A673 (cell line): ENCODE results near the gene IFNL2. TPM values are rescaled to one million over a fixed set of nuclear protein-coding genes. Genes with fewer than 3 reads are reported as not detected.
"Not testable (repeated sequence)": the region's sequence is repeated elsewhere in the genome, so short reads cannot be mapped to it uniquely, and the experiment has no call there.

Source experiments
- BruUV-seq: library from RNA; stranded (reverse); fragments of 400-500 nt; replicated peaks from 2 replicates; lab custom pipeline; 2021; lab: Mats Ljungman, UMichigan
- CTCF ChIA-PET: fragments of 300-600 bp; sonication (Branson Sonifier 250); formaldehyde crosslinking; loops from one replicate; lab custom pipeline; 2022; ENCODE audit warnings: antibody characterized with exemption; lab: Charles Lee
- POLR2A ChIA-PET: fragments of 300-600 bp; sonication (Branson Sonifier 250); formaldehyde crosslinking; loops from one replicate; lab custom pipeline; 2022; ENCODE audit warnings: antibody characterized with exemption; ENCODE audit not compliant: low non-redundant PET; lab: Charles Lee
- DNase-seq: peaks from one replicate; pipeline ENCODE4 v3.0.0-alpha.2; 2015; ENCODE audit warnings: low spot score
- H3K27ac ChIP-seq: fragments of 200-600 bp; sonication (generic); 2 replicates; pipeline ENCODE4 v1.5.1; 2016; ENCODE audit warnings: mixed run types, low read depth, mild to moderate bottlenecking, mixed read lengths, antibody characterized with exemption, low read length; ENCODE audit not compliant: poor library complexity, severe bottlenecking
- H3K27me3 ChIP-seq: fragments of 200-600 bp; sonication (generic); replicated peaks from 2 replicates; pipeline ENCODE4 v1.6.1; 2017; ENCODE audit warnings: mixed run types, low read depth, mild to moderate bottlenecking, mixed read lengths, antibody characterized with exemption, low read length; ENCODE audit not compliant: insufficient read depth, poor library complexity
- H3K36me3 ChIP-seq: fragments of 200-600 bp; sonication (generic); 2 replicates; pipeline ENCODE4 v1.6.1; 2016; ENCODE audit warnings: mixed run types, mild to moderate bottlenecking, mixed read lengths, antibody characterized with exemption, low read length; ENCODE audit not compliant: insufficient read depth, poor library complexity, severe bottlenecking
- H3K4me1 ChIP-seq: fragments of 200-600 bp; sonication (generic); 2 replicates; pipeline ENCODE4 v1.6.1; 2017; ENCODE audit warnings: mixed run types, mild to moderate bottlenecking, mixed read lengths, antibody characterized with exemption, low read length; ENCODE audit not compliant: insufficient read depth, poor library complexity, severe bottlenecking
- H3K4me3 ChIP-seq: fragments of 200-600 bp; sonication (generic); 2 replicates; pipeline ENCODE4 v1.5.1; 2016; ENCODE audit warnings: low read depth, mixed run types, mild to moderate bottlenecking, mixed read lengths, low read length; ENCODE audit not compliant: poor library complexity, severe bottlenecking
- H3K9me3 ChIP-seq: fragments of 200-600 bp; sonication (generic); 2 replicates; pipeline ENCODE4 v1.6.1; 2016; ENCODE audit warnings: mixed run types, low read depth, mild to moderate bottlenecking, mixed read lengths, antibody characterized with exemption, low read length; ENCODE audit not compliant: poor library complexity, severe bottlenecking
- EZH2 ChIP-seq: fragments of 200-600 bp; sonication (generic); IDR thresholded peaks from 2 replicates; pipeline ENCODE4 v1.6.1; 2017; ENCODE audit warnings: borderline replicate concordance, low read depth, mild to moderate bottlenecking, mixed read lengths, antibody characterized with exemption, low read length; ENCODE audit not compliant: poor library complexity, severe bottlenecking
- intact Hi-C: fragments of 100-400 bp; cut with micrococcal nuclease; formaldehyde crosslinking; loops from one replicate; pipeline ENCODE4 v1.10.0; 2022; ENCODE audit not compliant: unreplicated experiment
- total RNA-seq: library from RNA; stranded (reverse); gene quantifications from 2 replicates; pipeline ENCODE4 v1.2.3, GENCODE V29; 2021
- TF ChIP-seq, protein P1 (sequence below): fragments of 300-800, 200-600 bp; sonication (generic); conservative IDR thresholded peaks from 2 replicates; pipeline ENCODE4 v1.5.1; 2017; ENCODE audit warnings: low read depth, mild to moderate bottlenecking, antibody characterized with exemption, low read length, moderate library complexity, mixed read lengths

Gene IFNL2
- total RNA-seq, 1 experiment from 2014 or later = not detected

DNA sequence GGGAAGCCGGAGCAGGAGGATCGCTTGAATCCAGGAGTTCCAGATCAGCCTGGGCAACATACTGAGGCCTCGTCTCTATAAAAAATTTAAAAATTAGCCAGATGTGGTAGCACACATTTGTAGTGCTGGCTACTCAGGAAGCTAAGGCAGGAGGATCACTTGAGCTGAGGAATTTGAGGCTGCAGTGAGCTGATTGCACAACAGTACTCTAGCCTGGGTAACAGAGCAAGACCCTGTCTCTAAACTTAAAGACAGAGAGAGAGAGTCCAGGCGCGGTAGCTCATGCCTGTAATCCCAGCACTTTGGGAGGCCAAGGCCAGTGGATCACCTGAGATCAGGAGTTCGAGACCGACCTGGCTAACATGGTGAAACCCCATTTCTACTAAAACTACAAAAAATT lies 27.8 kb upstream of the IFNL2 start:
- intact Hi-C loops = no loop called here
- ChIA-PET CTCF (no interaction called here), POLR2A (no interaction called here)

DNA sequence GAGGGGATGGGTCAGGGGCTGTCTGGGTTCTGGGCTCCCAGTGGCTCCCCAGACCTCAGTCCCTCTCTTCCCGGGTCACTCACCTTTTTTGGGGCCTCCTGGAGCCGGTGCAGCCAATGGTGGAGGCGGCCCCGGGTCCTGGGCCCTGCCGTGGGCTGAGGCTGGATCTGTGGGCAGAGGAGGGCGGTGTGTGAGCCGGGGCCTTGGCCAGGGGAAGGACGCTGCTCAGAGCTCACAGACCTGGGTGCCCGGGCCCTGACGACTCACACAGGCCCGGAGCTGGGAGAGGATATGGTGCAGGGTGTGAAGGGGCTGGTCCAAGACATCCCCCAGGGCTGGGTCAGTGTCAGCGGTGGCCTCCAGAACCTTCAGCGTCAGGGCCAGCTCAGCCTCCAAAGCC lies 24.5 kb upstream of the IFNL2 start:
- H3K4me3 ChIP-seq, BruUV-seq, H3K4me1 ChIP-seq, intact Hi-C loops, H3K27ac ChIP-seq, POLR2A ChIA-PET, CTCF ChIA-PET, H3K36me3 ChIP-seq, DNase-seq, H3K9me3 ChIP-seq: not testable (repeated sequence)
- H3K27me3 ChIP-seq = peaks cover 20% of the 10 kb centered on the region

More for the DNA sequence above, 27.8 kb upstream of the IFNL2 start:
- no TSS peak for BruUV-seq
- Histone ChIP-seq H3K4me3 (no peak overlapping the region), H3K4me1 (no peaks in the 10 kb centered on the region), H3K36me3 (no peaks in the 10 kb centered on the region), H3K27me3 (no peaks in the 10 kb centered on the region), H3K9me3 (no peaks in the 10 kb centered on the region), H3K27ac (no peak overlapping the region)
- no peak for DNase-seq
- no peak for TF ChIP-seq EZH2
- TF ChIP-seq, protein P1, sequence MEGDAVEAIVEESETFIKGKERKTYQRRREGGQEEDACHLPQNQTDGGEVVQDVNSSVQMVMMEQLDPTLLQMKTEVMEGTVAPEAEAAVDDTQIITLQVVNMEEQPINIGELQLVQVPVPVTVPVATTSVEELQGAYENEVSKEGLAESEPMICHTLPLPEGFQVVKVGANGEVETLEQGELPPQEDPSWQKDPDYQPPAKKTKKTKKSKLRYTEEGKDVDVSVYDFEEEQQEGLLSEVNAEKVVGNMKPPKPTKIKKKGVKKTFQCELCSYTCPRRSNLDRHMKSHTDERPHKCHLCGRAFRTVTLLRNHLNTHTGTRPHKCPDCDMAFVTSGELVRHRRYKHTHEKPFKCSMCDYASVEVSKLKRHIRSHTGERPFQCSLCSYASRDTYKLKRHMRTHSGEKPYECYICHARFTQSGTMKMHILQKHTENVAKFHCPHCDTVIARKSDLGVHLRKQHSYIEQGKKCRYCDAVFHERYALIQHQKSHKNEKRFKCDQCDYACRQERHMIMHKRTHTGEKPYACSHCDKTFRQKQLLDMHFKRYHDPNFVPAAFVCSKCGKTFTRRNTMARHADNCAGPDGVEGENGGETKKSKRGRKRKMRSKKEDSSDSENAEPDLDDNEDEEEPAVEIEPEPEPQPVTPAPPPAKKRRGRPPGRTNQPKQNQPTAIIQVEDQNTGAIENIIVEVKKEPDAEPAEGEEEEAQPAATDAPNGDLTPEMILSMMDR = no peak

DNA sequence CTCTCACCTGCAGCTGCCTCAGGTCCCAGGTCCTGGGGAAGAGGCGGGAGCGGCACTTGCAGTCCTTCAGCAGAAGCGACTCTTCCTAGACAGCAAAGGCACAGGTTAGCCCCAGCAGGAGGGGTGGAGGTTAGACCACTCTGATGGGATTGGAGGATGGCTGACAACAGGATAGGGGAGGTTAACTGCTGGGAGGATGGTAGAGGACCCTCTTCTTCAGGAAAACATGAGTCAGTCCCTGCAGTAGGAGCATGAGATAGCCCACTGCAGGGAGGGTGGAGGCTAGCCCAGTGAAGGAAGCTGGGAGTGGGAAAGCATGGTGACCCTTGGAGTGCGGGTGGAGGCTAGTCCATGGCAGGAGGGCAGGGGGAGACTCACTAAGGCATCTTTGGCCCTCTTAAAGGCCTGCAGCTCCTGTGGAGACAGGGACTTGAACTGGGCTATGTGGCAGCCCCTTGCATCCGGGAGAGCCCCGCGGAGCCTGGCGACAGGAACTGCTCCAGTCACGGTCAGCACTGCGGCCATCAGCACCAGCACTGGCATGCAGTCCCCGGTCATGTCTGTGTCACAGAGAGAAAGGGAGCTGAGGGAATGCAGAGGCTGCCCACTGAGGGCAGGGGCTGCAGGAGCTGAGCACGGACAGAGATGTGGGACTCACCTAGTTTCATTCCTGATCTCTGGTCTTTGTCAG lies 23.6 kb upstream of the IFNL2 start, which contains the start of gene IFNL3:
Gene IFNL3 (minus strand): TSS at position 597 of the 691 bp plus-strand sequence. CDS start 39 bp downstream, at position 558.
- H3K36me3 ChIP-seq, H3K4me1 ChIP-seq, POLR2A ChIA-PET, H3K9me3 ChIP-seq, H3K4me3 ChIP-seq, intact Hi-C loops, BruUV-seq, H3K27ac ChIP-seq, DNase-seq: not testable (repeated sequence)
- CTCF ChIA-PET = interaction anchor here (0.6 kb wide), 1 partner anchor 162 kb away, joined by 6 read pairs; no protein-coding TSS in a partner anchor
- peaks cover 27% of the 10 kb centered on the region for H3K27me3 ChIP-seq

DNA sequence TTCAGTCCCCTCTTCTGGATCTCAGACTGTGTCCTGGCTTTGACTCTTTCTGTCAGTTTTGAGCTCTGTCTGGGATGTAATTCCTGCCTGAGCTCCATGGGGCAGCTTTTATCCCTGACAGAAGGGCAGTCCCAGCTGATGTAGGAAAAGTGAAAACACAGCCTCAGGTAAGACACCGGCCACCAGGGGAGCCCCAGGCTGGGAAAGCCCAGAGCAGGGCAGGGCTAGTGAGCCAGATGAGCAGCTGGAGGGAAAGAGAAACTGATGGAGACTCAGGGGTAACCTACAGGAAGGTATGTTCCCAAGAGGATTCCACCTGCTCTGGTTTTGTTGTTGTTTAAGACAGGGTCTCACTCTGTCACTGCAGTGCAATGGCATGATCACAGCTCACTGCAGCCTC lies 23.0 kb upstream of the IFNL2 start:
- H3K9me3 ChIP-seq, H3K4me1 ChIP-seq, DNase-seq, POLR2A ChIA-PET, BruUV-seq, intact Hi-C loops, H3K4me3 ChIP-seq, H3K27ac ChIP-seq, H3K36me3 ChIP-seq: not testable (repeated sequence)
- peaks cover 33% of the 10 kb centered on the region for H3K27me3 ChIP-seq
- CTCF ChIA-PET = interaction anchor here (0.6 kb wide), 1 partner anchor 162 kb away, joined by 6 read pairs; no protein-coding TSS in a partner anchor
